Measurements from ENCODE around the gene BDH1.
"Not testable (repeated sequence)": the region's sequence is repeated elsewhere in the genome, so short reads cannot be mapped to it uniquely, and the experiment has no call there.

The BDH1 gene

DNA sequence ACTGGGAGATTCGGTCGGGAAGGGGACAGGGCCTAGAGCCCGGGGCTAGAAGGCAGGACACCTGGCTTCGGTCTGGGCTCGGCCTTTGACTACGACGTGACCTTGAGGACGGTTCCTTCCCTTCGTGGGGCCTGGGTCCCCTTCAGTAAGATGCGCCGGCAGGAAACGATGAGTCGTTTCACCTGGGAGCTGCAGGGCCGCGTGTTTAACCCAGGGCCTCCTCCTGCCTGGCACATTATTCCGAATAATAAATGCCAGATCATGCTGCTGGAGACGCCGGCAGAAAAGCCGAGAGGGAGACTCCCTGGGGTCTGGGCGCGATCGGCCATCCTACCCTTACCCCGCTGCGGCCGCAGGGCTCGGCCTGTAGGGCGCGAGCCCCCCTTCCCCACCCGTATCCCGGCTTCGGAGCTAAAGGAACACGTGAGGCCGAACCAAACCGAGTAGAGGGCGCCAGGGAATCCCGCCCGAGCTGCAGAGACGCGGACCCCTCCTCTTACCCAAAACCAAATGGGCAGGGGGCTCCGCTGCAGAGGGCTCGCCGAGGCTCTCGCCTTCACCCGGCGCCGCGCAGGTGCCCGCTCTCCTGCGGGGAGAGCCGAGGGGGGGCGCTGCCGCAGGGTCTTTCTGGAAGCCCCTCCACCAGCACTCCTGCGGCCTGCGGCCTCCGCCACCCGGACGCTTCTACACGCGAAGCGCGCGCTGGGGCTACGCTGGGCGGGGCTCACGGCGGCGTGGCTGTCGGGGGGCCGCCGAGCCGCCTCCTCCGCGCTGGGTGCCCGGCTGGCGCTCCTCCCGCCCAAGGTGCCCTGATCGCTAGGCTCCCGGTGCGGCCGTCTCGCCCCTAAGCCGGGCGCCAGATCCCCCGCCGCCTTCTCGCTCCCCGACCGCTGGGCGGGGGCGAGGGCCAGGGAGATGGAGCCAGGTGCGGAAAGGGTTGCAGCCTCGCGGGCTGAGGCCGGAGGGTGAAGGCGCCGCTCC, at the start of gene BDH1:
Gene BDH1 (minus strand): TSS at position 688 of the 981 bp plus-strand sequence. CDS start 9,525 bp downstream, outside the sequence.
- peak; percentile 53 for DNase-seq (ENCODE audit: low read depth)

DNA sequence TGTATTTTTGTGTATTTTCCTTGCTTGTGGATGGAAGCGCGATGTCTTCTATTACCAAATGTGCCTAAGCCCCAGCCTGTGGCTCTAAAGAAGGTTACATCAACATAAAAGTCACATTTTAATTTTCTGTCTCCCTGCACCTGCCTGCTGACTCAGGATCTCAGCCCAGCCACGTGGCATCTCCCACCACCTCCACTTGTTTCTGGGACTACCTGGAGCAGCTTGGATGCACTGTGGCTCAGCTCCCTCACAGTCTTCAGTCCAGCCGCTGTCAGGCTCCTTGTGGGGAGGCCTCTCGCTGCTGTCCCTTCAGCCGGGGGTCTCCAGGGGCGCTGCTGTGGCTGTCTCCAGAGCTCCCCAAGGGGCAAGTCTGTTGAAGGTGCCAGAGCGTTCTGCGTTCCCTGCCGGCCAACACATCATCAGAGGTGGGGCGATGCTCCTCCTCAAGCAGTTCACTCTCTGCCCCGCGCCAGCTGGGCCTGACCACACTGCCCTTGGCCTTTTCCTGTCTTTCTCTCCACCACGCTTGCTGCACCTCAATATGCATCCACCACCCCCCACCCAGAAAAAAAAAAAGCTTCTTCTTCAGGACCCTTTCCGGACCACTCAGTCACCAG, 47.7 kb upstream of the BDH1 start:
- DNase-seq (ENCODE audit: low read depth) = no peak

DNA sequence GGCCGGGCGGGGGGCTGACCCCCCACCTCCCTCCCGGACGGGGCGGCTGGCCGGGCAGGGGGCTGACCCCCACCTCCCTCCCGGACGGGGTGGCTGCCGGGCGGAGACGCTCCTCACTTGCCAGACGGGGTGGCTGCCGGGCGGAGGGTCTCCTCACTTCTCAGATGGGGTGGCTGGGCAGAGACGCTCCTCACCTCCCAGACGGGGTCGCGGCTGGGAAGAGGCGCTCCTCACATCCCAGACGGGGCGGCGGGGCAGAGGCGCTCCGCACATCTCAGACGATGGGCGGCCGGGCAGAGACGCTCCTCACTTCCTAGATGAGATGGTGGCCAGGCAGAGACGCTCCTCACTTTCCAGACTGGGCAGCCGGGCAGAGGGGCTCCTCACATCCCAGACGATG, 46.6 kb upstream of the BDH1 start:
- not testable (repeated sequence) for DNase-seq (ENCODE audit: low read depth)

GRCh38 chr3:197601566-197601840, 45.7 kb upstream of the BDH1 start:
- not testable (repeated sequence) for DNase-seq (ENCODE audit: low read depth)

GRCh38 chr3:197600796-197601565, 45.2 kb upstream of the BDH1 start:
- peak; percentile 26 for DNase-seq (ENCODE audit: low read depth)

- peak; percentile 77 for DNase-seq (ENCODE audit: low read depth)
Measured at GRCh38 chr3:197599089-197599765, 43.5 kb upstream of the BDH1 start.

DNA sequence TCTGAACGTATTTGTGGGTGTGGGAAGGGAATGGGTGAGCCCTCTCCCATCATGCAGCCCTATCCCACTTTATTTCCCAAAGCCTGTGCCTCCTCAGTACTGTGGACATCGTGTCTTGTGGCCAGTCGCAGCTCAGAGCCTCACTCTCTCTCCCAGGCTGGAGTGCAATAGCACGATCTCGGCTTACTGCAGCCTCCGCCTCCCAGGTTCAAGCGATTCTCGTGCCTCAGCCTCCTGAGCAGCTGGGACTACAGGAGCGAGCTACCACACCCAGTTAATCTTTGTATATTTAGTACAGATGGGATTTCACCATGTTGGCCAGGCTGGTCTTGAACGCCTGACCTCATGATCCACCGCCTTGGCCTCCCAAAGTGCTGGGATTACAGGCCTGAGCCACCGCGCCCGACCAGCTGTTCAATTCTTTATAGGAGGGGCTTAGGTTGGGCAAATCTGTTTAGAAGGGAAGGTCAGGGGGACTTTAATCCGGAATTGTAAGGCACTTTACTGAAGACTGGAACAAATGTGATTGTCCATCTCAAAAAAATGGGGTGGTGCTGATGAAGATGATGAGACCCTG, 42.7 kb upstream of the BDH1 start:
- DNase-seq (ENCODE audit: low read depth) = no peak

DNA sequence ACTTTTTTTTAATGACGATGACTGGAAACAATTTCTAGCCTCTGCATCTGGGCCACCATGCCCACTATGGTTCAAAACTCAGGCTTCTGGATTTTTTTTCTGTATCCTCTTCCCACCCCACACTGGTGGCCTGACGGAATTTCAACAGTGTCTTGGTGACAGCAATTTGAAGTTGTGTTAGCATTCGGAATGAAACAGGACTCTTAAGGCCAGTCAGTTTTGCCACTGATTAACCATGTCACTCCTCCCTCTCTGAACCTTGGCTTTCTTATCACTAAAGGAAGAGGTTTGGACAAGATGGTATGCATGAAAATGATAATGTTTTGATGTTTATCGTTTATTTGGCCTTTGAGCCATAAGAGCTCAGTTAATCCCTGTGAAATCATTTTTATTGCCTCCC, 41.6 kb upstream of the BDH1 start:
- no peak for DNase-seq (ENCODE audit: low read depth)

DNA sequence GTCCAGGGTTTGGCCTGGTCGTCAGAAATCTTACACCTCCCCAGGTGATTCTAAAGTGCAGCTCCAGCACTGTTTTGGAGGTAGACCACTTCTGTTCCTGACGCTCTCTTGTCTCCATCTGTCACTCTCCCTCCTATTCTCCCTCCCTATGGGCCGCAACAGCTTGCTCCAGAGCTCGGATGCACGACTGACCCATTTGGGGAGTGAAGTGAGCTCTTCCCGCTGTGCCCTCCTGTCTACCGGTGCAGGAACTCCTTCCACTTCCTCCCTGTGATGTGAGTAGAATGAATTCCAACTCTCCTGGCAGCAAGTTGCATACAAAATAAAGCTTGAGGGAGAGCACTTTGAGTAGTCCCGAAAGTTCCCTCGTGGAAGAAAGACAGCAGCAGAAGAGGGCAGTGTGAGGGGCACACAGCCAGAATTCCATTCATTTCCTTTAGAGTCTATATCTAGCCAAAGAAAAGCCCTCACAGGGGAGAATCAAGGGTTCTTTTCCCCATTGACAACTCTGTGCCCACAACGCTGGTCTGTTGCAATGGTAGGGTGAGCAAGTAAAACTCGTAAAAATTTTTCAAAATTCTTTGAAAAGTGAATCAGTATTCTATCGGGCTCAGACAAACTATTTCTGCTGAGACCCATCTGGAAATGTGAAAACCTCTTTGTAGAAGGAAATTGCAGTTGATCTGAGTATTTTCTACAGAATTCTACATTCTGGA, 39.9 kb upstream of the BDH1 start:
- DNase-seq (ENCODE audit: low read depth) = no peak

- no peak for DNase-seq (ENCODE audit: low read depth)
Measured at GRCh38 chr3:197593046-197593380, 37.2 kb upstream of the BDH1 start.

- DNase-seq (ENCODE audit: low read depth) = no peak
Measured at GRCh38 chr3:197592361-197593045, 36.7 kb upstream of the BDH1 start.

- DNase-seq (ENCODE audit: low read depth) = no peak
Measured at GRCh38 chr3:197591816-197592215, 36.0 kb upstream of the BDH1 start.

DNA sequence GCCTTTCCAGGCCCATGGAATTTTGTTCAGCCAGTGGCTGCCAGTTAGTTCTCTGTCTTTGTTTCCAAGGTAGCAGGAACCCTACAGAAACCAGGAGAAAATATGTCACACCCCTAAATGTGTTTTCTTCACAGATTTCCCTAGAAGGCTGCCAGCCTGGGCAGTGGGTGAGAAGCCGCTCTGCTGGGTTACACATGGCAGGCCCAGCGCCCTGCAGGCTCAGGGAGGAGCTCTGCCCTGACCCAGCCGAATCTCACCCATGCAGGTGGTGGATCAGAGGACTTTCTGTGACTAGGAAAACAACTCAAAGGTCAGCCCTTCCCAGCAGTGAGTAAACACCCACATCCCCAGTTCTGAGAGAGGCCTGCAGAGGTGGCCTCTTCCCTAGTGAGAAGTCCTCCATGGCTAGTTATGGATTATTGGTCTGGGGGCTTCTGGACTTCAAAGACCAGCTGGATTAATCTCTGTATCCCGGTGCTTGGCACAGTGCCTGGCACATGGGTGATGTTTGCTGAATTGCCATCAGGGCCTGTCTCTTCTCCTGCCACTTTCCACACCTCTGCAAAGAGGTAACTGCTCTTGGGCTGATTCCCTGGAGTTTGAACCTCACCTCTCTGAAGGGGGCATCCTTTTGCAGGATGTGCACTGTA, 34.7 kb upstream of the BDH1 start:
- no peak for DNase-seq (ENCODE audit: low read depth)

GRCh38 chr3:197589545-197589944, 33.8 kb upstream of the BDH1 start:
- no peak for DNase-seq (ENCODE audit: low read depth)

DNA sequence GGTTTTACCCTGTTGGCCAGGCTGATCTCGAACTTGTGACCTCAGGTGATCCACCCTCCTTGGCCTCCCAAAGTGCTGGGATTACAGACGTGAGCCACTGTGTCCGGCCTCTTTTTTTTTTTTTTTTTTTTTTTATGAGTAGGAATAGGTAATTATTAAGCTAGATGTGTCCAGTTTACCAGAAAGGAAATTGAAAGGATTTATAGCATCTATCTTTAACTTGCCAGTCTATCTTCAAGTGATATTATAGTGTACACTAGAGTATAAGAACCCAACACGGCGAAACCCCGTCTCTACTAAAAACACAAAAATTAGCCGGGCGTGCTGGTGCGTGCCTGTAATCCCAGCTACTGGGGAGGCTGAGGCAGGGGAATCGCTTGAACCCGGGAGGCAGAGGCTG, 31.0 kb upstream of the BDH1 start:
- not testable (repeated sequence) for DNase-seq (ENCODE audit: low read depth)

DNA sequence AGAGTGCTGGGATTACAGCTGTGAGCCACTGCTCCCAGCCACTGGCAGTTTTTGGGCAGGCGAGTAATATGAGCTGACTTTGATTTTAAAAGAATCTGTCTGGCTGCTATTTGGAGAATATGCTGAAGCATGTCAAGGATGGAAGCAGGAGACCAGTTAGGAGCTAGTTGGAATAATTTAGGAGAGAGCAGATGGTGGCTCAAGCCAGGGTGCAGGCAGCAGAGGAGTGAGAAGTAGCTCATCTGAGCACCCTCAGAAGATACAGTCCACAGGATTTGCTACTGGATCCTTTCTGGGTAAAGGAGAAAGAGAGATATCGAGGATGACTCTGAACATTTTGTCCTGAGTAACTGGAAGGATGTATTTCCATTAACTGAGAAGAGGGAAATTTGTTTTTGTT, 30.4 kb upstream of the BDH1 start:
- no peak for DNase-seq (ENCODE audit: low read depth)

DNA sequence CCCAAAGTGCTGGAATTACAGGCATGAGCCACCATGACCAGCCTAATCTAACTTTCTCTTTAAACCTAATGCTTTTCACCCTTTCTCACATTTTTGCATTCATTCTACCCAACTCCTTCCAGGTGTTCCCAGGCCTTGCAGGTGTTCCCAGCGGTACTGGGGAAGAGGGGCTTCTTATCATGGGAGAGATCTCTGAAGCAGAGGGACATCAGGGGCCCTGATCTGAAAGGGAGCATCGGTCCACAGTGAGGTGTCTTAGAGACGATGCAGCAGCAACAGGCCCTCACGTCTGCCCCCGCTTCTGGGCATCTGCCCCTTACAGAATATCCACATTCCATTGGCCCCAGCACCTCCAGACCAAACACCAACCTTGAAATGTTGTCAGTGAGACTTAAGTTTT, 29.0 kb upstream of the BDH1 start:
- no peak for DNase-seq (ENCODE audit: low read depth)

DNA sequence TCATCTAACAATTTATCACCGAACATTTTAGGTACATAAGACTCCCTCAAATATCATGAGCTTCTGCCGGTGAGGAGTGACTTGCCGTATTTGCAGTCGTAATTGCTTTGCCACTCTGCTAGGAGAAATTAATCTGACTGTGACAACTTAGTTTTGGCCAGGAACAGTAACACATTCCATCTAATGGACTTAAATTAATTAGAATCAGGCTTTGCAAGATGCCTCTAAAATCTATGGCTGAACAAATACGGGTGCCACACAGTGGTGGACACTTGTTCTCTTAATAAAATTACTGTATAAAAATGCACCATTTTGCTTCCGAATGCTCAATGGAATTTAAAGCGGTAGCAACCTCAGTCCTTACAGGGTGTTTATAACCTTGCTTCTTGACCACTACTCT, 27.6 kb upstream of the BDH1 start:
- no peak for DNase-seq (ENCODE audit: low read depth)

- no peak for DNase-seq (ENCODE audit: low read depth)
Measured at GRCh38 chr3:197580253-197580691, 24.5 kb upstream of the BDH1 start.

GRCh38 chr3:197578376-197578775, 22.6 kb upstream of the BDH1 start:
- DNase-seq (ENCODE audit: low read depth) = no peak

Data from ELR (cell line).